Right atrium auricular region (tissue), 2 donors: ENCODE results near the gene BANP. TPM values are rescaled to one million over a fixed set of nuclear protein-coding genes. Genes with fewer than 3 reads are reported as not detected.

ENCODE experiments used
- DNase-seq: peaks from one replicate; pipeline ENCODE4 v3.0.0-alpha.2; 2019; ENCODE audit warnings: low spot score
- H3K27ac ChIP-seq, 2 donors: fragments of 200-600 bp; sonication (generic); 1 replicate in 1 of 2; 2 replicates in 1 of 2; pipeline ENCODE4 v1.5.1; 2016 to 2019
- H3K27me3 ChIP-seq, 2 donors: fragments of 200-600 bp; sonication (generic); one replicate each; pipeline versions ENCODE4 v1.5.1 to v1.6.0; 2017 to 2019
- H3K36me3 ChIP-seq: fragments of 200-600 bp; sonication (generic); one replicate; pipeline ENCODE4 v1.5.1; 2016
- H3K4me1 ChIP-seq, 2 donors: fragments of 200-600 bp; sonication (generic); one replicate each; pipeline versions ENCODE4 v1.5.1 to v1.6.0; 2017 to 2019
- H3K4me3 ChIP-seq, 2 donors: fragments of 200-600 bp; sonication (generic); 1 replicate in 1 of 2; 2 replicates in 1 of 2; pipeline ENCODE4 v1.5.1; 2017 to 2019; ENCODE audit warnings: mild to moderate bottlenecking in 1 of 2, moderate library complexity in 1 of 2
- H3K9me3 ChIP-seq, 2 donors: fragments of 200-600 bp; sonication (generic); one replicate each; pipeline ENCODE4 v1.5.1; 2019
- CTCF ChIP-seq, 2 donors: fragments of 200-600 bp; sonication (generic); IDR thresholded peaks; one replicate each; pipeline ENCODE4 v1.5.1; 2019; ENCODE audit warnings: antibody characterized with exemption in 2 of 2
- total RNA-seq, 2 donors: library from RNA; depleted of rRNA; stranded (reverse); fragments of >200 nt; gene quantifications; one replicate each; pipeline ENCODE4 v1.1.0, GENCODE V29; 2016

The BANP gene
- total RNA-seq, 2 donors from 2014 or later: 10.4 to 14.4 TPM

- Histone ChIP-seq H3K4me1 (peaks cover 0 to 5% of the 10 kb centered on the region in 2 donors), H3K9me3 (no peaks in the 10 kb centered on the region)
These were observed 36.4 kb upstream of the BANP start for GRCh38 chr16:87914812-87915211.

GRCh38 chr16:87917503-87917902 lies 33.7 kb upstream of the BANP start:
- Histone ChIP-seq H3K27me3 (no peaks in the 10 kb centered on the region), H3K4me1 (no peaks in the 10 kb centered on the region), H3K36me3 (no peaks in the 10 kb centered on the region), H3K9me3 (no peaks in the 10 kb centered on the region), H3K4me3 (no peak overlapping the region), H3K27ac (no peak overlapping the region)
- no peak for DNase-seq
- TF ChIP-seq CTCF (IDR thresholded peaks at IDR 0.05): no peak

More at GRCh38 chr16:87914812-87915211, 36.4 kb upstream of the BANP start:
- Histone ChIP-seq H3K36me3 (no peaks in the 10 kb centered on the region), H3K4me3 (no peak overlapping the region), H3K27me3 (no peaks in the 10 kb centered on the region), H3K27ac (no peak overlapping the region)
- TF ChIP-seq CTCF (IDR thresholded peaks at IDR 0.05): no peak
- DNase-seq: no peak

- peak; percentile 71 for DNase-seq
- Histone ChIP-seq H3K27me3 (no peaks in the 10 kb centered on the region), H3K36me3 (no peaks in the 10 kb centered on the region), H3K27ac (peak overlapping the region in 1 of 2 donors; percentile 55), H3K4me3 (no peak overlapping the region), H3K4me1 (no peaks in the 10 kb centered on the region), H3K9me3 (no peaks in the 10 kb centered on the region)
- no peak for TF ChIP-seq CTCF (IDR thresholded peaks at IDR 0.05)
These were observed 32.9 kb upstream of the BANP start for GRCh38 chr16:87918338-87918737.

GRCh38 chr16:87918866-87919680 lies 32.2 kb upstream of the BANP start:
- no peak for TF ChIP-seq CTCF (IDR thresholded peaks at IDR 0.05)
- Histone ChIP-seq H3K9me3 (no peaks in the 10 kb centered on the region), H3K27ac (peak overlapping the region in 1 of 2 donors; percentile 55), H3K36me3 (no peaks in the 10 kb centered on the region), H3K27me3 (no peaks in the 10 kb centered on the region), H3K4me1 (no peaks in the 10 kb centered on the region), H3K4me3 (no peak overlapping the region)
- no peak for DNase-seq

GRCh38 chr16:87919681-87919994 lies 31.6 kb upstream of the BANP start:
- Histone ChIP-seq H3K36me3 (no peaks in the 10 kb centered on the region), H3K27me3 (no peaks in the 10 kb centered on the region), H3K4me1 (no peaks in the 10 kb centered on the region), H3K4me3 (no peak overlapping the region), H3K27ac (no peak overlapping the region), H3K9me3 (no peaks in the 10 kb centered on the region)
- no peak for TF ChIP-seq CTCF (IDR thresholded peaks at IDR 0.05)
- no peak for DNase-seq
